ENCODE data around the gene TGFBR1.

The TGFBR1 gene

GRCh38 chr9:99104459-99105151 lies at the start of gene TGFBR1:
Gene TGFBR1, plus strand, starts transcription at chr9:99105113. Its CDS starts 93 bp downstream, at chr9:99105206.
- DNase-seq, result peak; percentile 51

- no peak for DNase-seq
Observed at GRCh38 chr9:99055384-99055783, 49.5 kb upstream of the TGFBR1 start.

GRCh38 chr9:99056186-99056585 lies 48.7 kb upstream of the TGFBR1 start:
- DNase-seq, result no peak

GRCh38 chr9:99056886-99057664 lies 47.8 kb upstream of the TGFBR1 start:
- DNase-seq, result no peak

GRCh38 chr9:99057665-99058625 lies 47.0 kb upstream of the TGFBR1 start:
- DNase-seq, result no peak

GRCh38 chr9:99058964-99059921 lies 45.7 kb upstream of the TGFBR1 start:
- DNase-seq, result no peak

- no peak for DNase-seq
Observed at GRCh38 chr9:99060621-99061020, 44.3 kb upstream of the TGFBR1 start.

- no peak for DNase-seq
Observed at GRCh38 chr9:99062549-99062948, 42.4 kb upstream of the TGFBR1 start.

GRCh38 chr9:99063522-99063921 lies 41.4 kb upstream of the TGFBR1 start:
- DNase-seq, result no peak

GRCh38 chr9:99066571-99066970 lies 38.3 kb upstream of the TGFBR1 start:
- DNase-seq, result no peak

- DNase-seq, result no peak
Observed at GRCh38 chr9:99069075-99069474, 35.8 kb upstream of the TGFBR1 start.

GRCh38 chr9:99069546-99069945 lies 35.4 kb upstream of the TGFBR1 start:
- no peak for DNase-seq

GRCh38 chr9:99070681-99071080 lies 34.2 kb upstream of the TGFBR1 start:
- no peak for DNase-seq

- DNase-seq, result no peak
Observed at GRCh38 chr9:99071313-99072039, 33.4 kb upstream of the TGFBR1 start.

- no peak for DNase-seq
Observed at GRCh38 chr9:99072040-99072394, 32.9 kb upstream of the TGFBR1 start.

- DNase-seq, result no peak
Observed at GRCh38 chr9:99073347-99073746, 31.6 kb upstream of the TGFBR1 start.

- no peak for DNase-seq
Observed at GRCh38 chr9:99073985-99074901, 30.7 kb upstream of the TGFBR1 start.

- DNase-seq, result no peak
Observed at GRCh38 chr9:99074902-99075245, 30.0 kb upstream of the TGFBR1 start.

- DNase-seq, result no peak
Observed at GRCh38 chr9:99075246-99075912, 29.5 kb upstream of the TGFBR1 start.

GRCh38 chr9:99076030-99076429 lies 28.9 kb upstream of the TGFBR1 start:
- no peak for DNase-seq
